Skin of body (tissue), 2 donors: ENCODE measurements around the gene TSPAN7. TPM values are rescaled to one million over a fixed set of nuclear protein-coding genes. Genes with fewer than 3 reads are reported as not detected.

ENCODE experiments used
- DNase-seq: peaks from one replicate; lab custom pipeline; 2025; lab: John Stamatoyannopoulos, UW
- total RNA-seq: library from RNA; depleted of rRNA; stranded (reverse); fragments of >200 nt; gene quantifications from one replicate; pipeline ENCODE4 v1.2.3, GENCODE V29; 2014

The TSPAN7 gene
- 9.8 TPM for total RNA-seq

GRCh38 chrX:38561126-38561868 is at the start of gene TSPAN7:
TSS of gene TSPAN7 (plus strand) at chrX:38561542. CDS start at chrX:38561547, 5 bp downstream.
- peak; percentile 6 for DNase-seq

- no peak for DNase-seq
These were observed 48.1 kb upstream of the TSPAN7 start for GRCh38 chrX:38513112-38513742.

- DNase-seq, result no peak
These were observed 47.1 kb upstream of the TSPAN7 start for GRCh38 chrX:38514016-38514854.

- no peak for DNase-seq
These were observed 46.1 kb upstream of the TSPAN7 start for GRCh38 chrX:38515291-38515690.

GRCh38 chrX:38516196-38516774 is 45.1 kb upstream of the TSPAN7 start:
- DNase-seq, result no peak

- no peak for DNase-seq
These were observed 41.7 kb upstream of the TSPAN7 start for GRCh38 chrX:38519651-38520050.

GRCh38 chrX:38538134-38538533 is 23.2 kb upstream of the TSPAN7 start:
- DNase-seq, result no peak

- DNase-seq, result no peak
These were observed 21.6 kb upstream of the TSPAN7 start for GRCh38 chrX:38539748-38540147.

- DNase-seq, result no peak
These were observed 12.8 kb upstream of the TSPAN7 start for GRCh38 chrX:38548508-38548907.

- DNase-seq, result no peak
These were observed 8.6 kb upstream of the TSPAN7 start for GRCh38 chrX:38552721-38553120.

GRCh38 chrX:38558686-38559085 is 2.7 kb upstream of the TSPAN7 start:
- no peak for DNase-seq

GRCh38 chrX:38560776-38561125 is 591 bp upstream of the TSPAN7 start:
- no peak for DNase-seq

GRCh38 chrX:38561951-38562719 is 793 bp downstream of the TSPAN7 start:
- no peak for DNase-seq

GRCh38 chrX:38563030-38563429 is 1.7 kb downstream of the TSPAN7 start:
- DNase-seq, result no peak

GRCh38 chrX:38570396-38570795 is 9.1 kb downstream of the TSPAN7 start:
- no peak for DNase-seq

- no peak for DNase-seq
These were observed 9.7 kb downstream of the TSPAN7 start for GRCh38 chrX:38571058-38571457.

- DNase-seq, result no peak
These were observed 13.5 kb downstream of the TSPAN7 start for GRCh38 chrX:38574858-38575257.

GRCh38 chrX:38575888-38576287 is 14.5 kb downstream of the TSPAN7 start:
- no peak for DNase-seq

- DNase-seq, result no peak
These were observed 16.4 kb downstream of the TSPAN7 start for GRCh38 chrX:38577738-38578137.

- DNase-seq, result no peak
These were observed 16.8 kb downstream of the TSPAN7 start for GRCh38 chrX:38578167-38578566.

GRCh38 chrX:38583181-38583580 is 21.8 kb downstream of the TSPAN7 start:
- DNase-seq, result no peak
